ENCODE measurements around the gene F11. TPM values are rescaled to one million over a fixed set of nuclear protein-coding genes. Genes with fewer than 3 reads are reported as not detected.
"Not testable (repeated sequence)": the region's sequence is repeated elsewhere in the genome, so short reads cannot be mapped to it uniquely, and the experiment has no call there.

Gene F11
- total RNA-seq, 1 donor from 2014 or later: not detected

DNA sequence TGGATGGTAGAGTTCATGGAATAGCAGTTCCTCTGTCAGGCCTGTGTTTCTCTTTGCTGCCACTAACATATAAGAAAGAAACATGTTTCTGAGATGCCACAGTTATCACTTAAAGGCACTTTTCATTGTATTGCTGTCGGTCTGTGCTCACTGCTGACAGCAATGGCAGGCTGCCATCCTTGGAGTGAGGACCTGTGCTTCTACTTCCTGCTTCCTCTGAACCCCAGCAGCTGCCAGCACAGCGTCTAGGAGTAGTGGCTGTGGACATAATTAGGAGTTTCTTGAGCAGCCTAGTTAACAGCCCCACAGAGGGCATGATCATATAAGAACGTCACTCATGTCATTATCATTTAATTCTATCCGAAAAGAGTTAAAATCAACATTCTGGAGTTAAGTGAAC is 30.5 kb downstream of the F11 start:
- intact Hi-C loops (cut with micrococcal nuclease): no loop called here
- H3K4me1 Mint-ChIP-seq (ENCODE audit: low read depth): peaks cover 3% of the 10 kb centered on the region

DNA sequence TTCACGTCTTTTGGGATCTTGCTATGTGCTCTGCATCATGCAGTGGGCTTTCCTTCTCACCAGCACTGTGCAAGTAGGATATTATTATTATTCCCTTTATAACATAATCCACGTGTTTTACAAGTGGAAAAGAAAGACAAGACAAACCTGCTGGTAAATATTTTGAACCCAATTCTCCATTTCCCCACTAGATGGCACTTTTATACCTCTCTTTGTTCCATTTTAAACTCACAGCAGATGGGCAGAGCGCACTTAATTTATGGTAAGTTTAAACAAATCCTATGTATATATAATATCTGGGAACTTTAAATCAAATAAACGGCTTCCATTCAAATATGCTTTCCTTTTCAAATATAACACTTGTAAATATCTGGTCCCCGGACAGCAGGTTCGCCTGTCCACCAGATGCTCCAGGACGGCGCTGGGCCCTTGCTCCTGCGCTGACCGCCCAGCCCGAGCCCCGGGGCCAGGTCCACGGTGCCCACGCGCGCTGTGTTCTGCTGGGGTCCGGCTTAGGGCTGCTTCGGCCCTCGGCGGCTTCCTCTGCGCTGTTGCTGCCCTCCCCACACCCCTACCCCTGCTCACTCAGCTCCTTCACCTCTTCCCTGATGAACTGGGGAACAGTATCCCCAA is 31.1 kb downstream of the F11 start:
- Mint-ChIP-seq H3K9me3 (no peaks in the 10 kb centered on the region), H3K4me3 (ENCODE audit: low read depth) (no peak overlapping the region), H3K4me1 (ENCODE audit: low read depth) (peaks cover 3% of the 10 kb centered on the region), H3K36me3 (ENCODE audit: low read depth) (no peaks in the 10 kb centered on the region), H3K27ac (no peak overlapping the region), H3K27me3 (ENCODE audit: low read depth) (peaks cover 5% of the 10 kb centered on the region)
- DNase-seq (ENCODE audit: low spot score): no peak
- intact Hi-C loops (cut with micrococcal nuclease): no loop called here

More for the DNA sequence above, 30.5 kb downstream of the F11 start:
- peaks cover 5% of the 10 kb centered on the region for H3K27me3 Mint-ChIP-seq (ENCODE audit: low read depth)
- no peak overlapping the region for H3K4me3 Mint-ChIP-seq (ENCODE audit: low read depth)
- H3K36me3 Mint-ChIP-seq (ENCODE audit: low read depth): no peaks in the 10 kb centered on the region
- H3K27ac Mint-ChIP-seq: no peak overlapping the region
- DNase-seq (ENCODE audit: low spot score): no peak
- no peaks in the 10 kb centered on the region for H3K9me3 Mint-ChIP-seq

DNA sequence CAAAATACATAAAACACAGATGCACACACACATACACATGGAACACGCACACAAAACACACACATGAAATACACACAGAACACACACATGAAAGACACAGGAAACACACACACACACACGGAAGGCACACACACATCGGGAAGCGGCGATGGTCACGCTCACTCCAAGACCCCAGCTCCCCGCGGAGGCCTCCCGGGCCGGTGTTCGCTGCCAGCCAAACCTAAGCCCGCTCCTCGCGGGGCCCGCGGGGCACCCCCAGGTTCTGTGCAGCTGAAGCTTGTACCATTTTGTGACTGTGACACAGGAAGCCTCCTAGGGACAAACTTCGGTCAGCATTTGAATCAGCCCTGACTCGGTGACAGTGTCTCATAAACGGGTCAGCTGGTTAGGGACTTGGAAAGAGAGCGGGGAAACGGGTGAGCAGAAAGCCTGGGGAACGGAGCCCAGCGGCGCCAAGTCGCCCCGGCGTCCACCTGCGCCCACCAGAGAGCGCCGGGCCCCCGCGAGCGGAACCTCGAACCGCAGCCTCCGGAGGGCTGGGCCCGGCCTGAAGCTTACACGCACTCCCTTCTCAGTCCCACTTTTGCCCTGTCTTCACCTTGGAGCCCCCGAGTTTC is 32.1 kb downstream of the F11 start:
- Mint-ChIP-seq H3K9me3 (no peaks in the 10 kb centered on the region), H3K4me3 (ENCODE audit: low read depth) (no peak overlapping the region), H3K27ac (no peak overlapping the region), H3K27me3 (ENCODE audit: low read depth) (peaks cover 5% of the 10 kb centered on the region), H3K4me1 (ENCODE audit: low read depth) (peaks cover 3% of the 10 kb centered on the region), H3K36me3 (ENCODE audit: low read depth) (no peaks in the 10 kb centered on the region)
- intact Hi-C loops (cut with micrococcal nuclease): no loop called here
- no peak for DNase-seq (ENCODE audit: low spot score)

DNA sequence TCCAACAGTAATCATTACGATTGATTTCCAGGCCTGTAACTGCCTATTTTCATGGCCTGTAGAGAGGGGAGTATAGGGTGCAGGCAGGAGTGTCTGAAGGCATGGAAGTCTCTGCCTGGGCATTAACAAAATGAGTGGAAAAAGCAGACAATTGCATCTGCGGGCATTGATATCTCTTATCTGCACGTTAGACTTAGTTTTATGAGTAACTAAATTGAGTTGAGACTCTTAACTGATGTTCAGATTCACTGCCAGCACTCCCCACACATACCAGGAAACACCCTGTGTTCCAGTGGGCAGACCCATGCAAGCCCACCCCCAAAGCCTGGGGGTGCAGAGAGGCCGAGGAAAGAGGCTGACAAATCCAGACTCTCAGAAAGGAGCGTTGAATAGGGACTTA is 33.3 kb downstream of the F11 start:
- Mint-ChIP-seq H3K27ac (no peak overlapping the region), H3K27me3 (ENCODE audit: low read depth) (peaks cover 5% of the 10 kb centered on the region), H3K9me3 (no peaks in the 10 kb centered on the region), H3K36me3 (ENCODE audit: low read depth) (no peaks in the 10 kb centered on the region), H3K4me3 (ENCODE audit: low read depth) (no peak overlapping the region), H3K4me1 (ENCODE audit: low read depth) (peaks cover 3% of the 10 kb centered on the region)
- DNase-seq (ENCODE audit: low spot score): no peak
- intact Hi-C loops (cut with micrococcal nuclease): no loop called here

DNA sequence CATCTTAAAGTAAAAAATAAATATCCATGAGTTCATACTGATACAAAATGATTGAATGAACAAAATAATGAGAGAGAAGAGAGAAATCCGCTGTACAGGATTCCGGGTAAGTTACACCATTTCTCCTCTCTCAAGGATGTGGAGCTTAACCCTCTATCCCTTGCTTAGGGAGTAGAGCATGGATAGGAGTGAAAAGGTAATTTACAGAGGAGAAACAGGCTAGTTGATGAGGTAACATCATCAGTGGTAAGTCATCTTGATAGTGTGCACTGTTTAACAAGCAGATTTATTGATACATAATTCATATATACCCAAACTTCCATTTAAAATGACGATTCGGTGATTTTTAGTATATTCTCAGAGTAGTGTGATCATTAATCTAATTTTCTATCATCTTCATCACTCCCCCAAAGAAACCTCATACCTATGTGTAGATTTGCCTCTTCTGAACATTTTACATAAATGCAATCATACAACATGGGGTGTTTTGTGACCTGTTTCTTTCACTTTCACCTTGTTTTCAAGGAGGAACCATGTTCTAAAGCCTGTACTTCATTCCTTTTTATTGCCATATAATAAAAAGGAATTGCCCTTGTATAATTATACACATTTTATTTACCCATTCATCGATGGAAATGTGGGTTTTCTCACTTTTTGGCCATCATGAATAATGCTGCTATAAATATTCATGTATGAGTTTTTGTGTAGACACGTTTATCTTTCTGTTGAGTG is 34.8 kb downstream of the F11 start:
- no peak overlapping the region for H3K4me3 Mint-ChIP-seq (ENCODE audit: low read depth)
- no peak for DNase-seq (ENCODE audit: low spot score)
- peaks cover 3% of the 10 kb centered on the region for H3K4me1 Mint-ChIP-seq (ENCODE audit: low read depth)
- H3K9me3 Mint-ChIP-seq: no peaks in the 10 kb centered on the region
- peaks cover 5% of the 10 kb centered on the region for H3K27me3 Mint-ChIP-seq (ENCODE audit: low read depth)
- intact Hi-C loops (cut with micrococcal nuclease): no loop called here
- H3K27ac Mint-ChIP-seq: no peak overlapping the region
- H3K36me3 Mint-ChIP-seq (ENCODE audit: low read depth): no peaks in the 10 kb centered on the region

DNA sequence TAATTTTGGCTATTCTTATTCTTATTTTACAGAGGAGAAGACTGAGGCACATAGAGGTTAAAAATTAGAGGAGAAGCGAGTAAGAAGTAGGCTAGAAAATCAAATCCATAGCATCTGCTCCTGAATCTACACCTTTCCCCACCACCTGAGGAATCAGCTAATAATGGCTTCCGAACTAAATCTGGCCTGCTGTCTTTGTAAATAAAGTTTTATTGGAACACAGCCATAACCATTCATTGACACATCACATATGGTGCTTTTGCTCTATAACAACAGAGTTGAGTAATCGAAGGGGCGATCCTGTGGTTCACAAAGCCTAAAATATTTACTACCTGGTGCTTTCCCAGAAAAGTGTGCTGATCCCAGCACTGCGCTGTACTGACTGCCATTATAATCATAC is 38.2 kb downstream of the F11 start:
- no peaks in the 10 kb centered on the region for H3K27me3 Mint-ChIP-seq (ENCODE audit: low read depth)
- intact Hi-C loops (cut with micrococcal nuclease): no loop called here
- no peak overlapping the region for H3K27ac Mint-ChIP-seq

DNA sequence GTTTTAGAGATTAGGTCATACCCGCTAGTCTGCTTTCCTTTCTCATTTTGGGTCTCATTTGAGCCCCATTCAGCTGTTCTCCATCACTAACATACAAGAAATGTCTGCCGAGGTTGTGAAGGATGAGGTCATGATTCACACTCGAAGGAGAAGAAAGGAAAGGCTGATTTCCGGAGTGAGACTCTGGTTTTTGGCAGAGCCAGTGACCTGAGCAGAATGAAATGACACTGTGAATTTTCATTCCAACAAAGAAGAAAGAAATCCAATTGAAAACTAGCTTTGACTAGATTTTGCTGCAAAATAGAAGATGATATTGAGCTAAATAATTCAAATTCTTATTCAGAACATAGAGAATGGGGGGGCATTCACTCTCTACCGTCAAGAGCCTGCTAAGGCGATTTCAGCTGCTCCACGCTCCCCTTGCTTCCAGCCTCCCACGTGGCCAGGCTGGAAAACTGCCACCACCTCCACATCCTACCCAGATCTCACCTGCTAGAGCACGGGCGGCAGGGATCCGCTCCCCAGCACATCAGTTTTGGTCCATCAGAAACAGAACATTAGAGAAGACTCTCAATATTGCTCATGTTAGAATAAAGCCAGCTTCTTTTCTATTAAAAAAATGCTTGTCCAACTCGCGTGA is 39.0 kb downstream of the F11 start:
- DNase-seq (ENCODE audit: low spot score): no peak
- H3K4me1 Mint-ChIP-seq (ENCODE audit: low read depth): no peaks in the 10 kb centered on the region
- H3K27me3 Mint-ChIP-seq (ENCODE audit: low read depth): no peaks in the 10 kb centered on the region
- no peaks in the 10 kb centered on the region for H3K9me3 Mint-ChIP-seq
- intact Hi-C loops (cut with micrococcal nuclease): no loop called here
- H3K36me3 Mint-ChIP-seq (ENCODE audit: low read depth): no peaks in the 10 kb centered on the region
- H3K27ac Mint-ChIP-seq: no peak overlapping the region
- H3K4me3 Mint-ChIP-seq (ENCODE audit: low read depth): no peak overlapping the region

More for the DNA sequence above, 38.2 kb downstream of the F11 start:
- H3K4me1 Mint-ChIP-seq (ENCODE audit: low read depth): no peaks in the 10 kb centered on the region
- DNase-seq (ENCODE audit: low spot score): no peak
- H3K9me3 Mint-ChIP-seq: no peaks in the 10 kb centered on the region
- H3K4me3 Mint-ChIP-seq (ENCODE audit: low read depth): no peak overlapping the region
- no peaks in the 10 kb centered on the region for H3K36me3 Mint-ChIP-seq (ENCODE audit: low read depth)

DNA sequence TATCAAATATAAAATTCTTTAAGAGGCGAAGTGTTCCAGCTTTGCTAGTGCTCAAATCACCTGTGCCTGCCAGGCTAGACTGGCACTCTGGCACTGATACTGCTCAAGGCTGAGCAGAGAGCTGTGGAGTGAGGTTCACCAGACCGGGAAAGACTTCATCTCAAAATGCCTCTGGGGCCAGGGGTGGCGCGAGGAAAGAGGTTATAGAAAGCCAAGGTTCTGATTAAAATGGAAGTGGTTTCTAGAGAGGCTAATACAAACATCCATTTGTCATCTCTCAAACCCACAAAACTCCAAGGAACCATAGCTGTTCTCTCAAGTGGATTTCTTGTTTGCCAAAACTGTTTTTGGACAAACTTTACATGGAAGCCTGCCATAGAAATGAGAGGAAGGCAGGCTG is 41.5 kb downstream of the F11 start:
- DNase-seq (ENCODE audit: low spot score): no peak
- intact Hi-C loops (cut with micrococcal nuclease): no loop called here
- no peak overlapping the region for H3K4me3 Mint-ChIP-seq (ENCODE audit: low read depth)
- no peaks in the 10 kb centered on the region for H3K36me3 Mint-ChIP-seq (ENCODE audit: low read depth)
- no peaks in the 10 kb centered on the region for H3K4me1 Mint-ChIP-seq (ENCODE audit: low read depth)
- no peak overlapping the region for H3K27ac Mint-ChIP-seq
- no peaks in the 10 kb centered on the region for H3K9me3 Mint-ChIP-seq
- no peaks in the 10 kb centered on the region for H3K27me3 Mint-ChIP-seq (ENCODE audit: low read depth)

DNA sequence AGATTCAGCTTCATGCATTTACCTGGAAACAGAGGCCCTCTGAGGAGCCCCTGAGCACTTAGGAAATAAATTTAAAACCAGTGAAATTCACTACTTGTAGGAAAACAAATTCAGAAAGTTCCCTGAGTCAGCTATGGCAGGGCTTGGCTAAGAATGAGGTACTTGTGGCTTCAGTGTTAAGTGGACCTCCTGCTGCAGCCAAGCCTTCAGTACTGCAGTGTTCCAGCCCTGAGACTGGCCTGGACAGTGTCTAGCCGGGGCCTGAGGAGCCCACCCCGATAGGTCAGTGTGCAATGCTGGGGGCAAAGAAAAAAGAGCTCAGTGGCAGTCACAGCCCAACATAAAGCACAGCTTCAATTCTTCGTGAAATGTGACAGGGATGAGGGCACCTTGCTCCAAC is 41.9 kb downstream of the F11 start:
- no peak for DNase-seq (ENCODE audit: low spot score)
- Mint-ChIP-seq H3K4me3 (ENCODE audit: low read depth) (no peak overlapping the region), H3K27me3 (ENCODE audit: low read depth) (no peaks in the 10 kb centered on the region), H3K4me1 (ENCODE audit: low read depth) (no peaks in the 10 kb centered on the region), H3K9me3 (no peaks in the 10 kb centered on the region), H3K27ac (no peak overlapping the region), H3K36me3 (ENCODE audit: low read depth) (no peaks in the 10 kb centered on the region)
- intact Hi-C loops (cut with micrococcal nuclease): no loop called here

DNA sequence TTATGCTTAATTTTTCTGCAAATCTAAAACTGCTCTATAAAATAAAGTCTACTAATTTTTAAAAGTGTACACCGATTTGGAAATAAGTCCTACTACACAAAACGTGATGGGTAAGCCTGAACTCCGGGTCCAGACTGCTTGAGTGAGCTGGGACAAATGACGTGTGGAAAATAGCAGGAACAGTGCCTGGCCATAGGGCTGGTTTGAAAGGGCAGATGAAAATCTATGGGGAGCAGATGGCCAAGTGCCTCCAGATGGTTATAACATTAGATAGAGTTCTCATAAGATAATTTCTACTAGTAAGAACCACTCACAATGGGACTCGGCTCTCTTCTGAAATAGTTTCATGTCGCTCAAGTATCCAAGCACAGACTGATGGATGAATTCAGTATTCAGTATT is 52.5 kb downstream of the F11 start:
- Mint-ChIP-seq H3K4me3 (ENCODE audit: low read depth) (no peak overlapping the region), H3K4me1 (ENCODE audit: low read depth) (no peaks in the 10 kb centered on the region), H3K9me3 (no peaks in the 10 kb centered on the region), H3K36me3 (ENCODE audit: low read depth) (no peaks in the 10 kb centered on the region), H3K27me3 (ENCODE audit: low read depth) (no peaks in the 10 kb centered on the region), H3K27ac (no peak overlapping the region)
- intact Hi-C loops (cut with micrococcal nuclease): no loop called here
- no peak for DNase-seq (ENCODE audit: low spot score)

DNA sequence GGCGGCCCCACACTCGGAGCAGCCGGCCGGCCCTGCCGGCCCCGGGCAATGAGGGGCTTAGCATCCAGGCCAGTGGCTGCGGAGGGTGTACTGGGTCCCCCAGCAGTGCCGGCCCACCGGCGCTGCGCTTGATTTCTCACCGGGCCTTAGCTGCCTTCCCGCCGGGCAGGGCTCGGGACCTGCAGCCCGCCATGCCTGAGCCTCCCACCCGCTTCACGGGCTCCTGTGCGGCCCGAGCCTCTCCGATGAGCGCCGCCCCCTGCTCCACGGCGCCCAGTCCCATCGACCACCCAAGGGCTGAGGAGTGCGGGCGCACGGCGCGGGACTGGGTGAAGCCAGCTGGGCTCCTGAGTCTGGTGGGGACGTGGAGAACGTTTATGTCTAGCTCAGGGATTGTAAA is 58.7 kb downstream of the F11 start:
- H3K4me1 Mint-ChIP-seq (ENCODE audit: low read depth); H3K27me3 Mint-ChIP-seq (ENCODE audit: low read depth); DNase-seq (ENCODE audit: low spot score); H3K9me3 Mint-ChIP-seq; H3K4me3 Mint-ChIP-seq (ENCODE audit: low read depth); H3K27ac Mint-ChIP-seq; intact Hi-C loops (cut with micrococcal nuclease); H3K36me3 Mint-ChIP-seq (ENCODE audit: low read depth): not testable (repeated sequence)

DNA sequence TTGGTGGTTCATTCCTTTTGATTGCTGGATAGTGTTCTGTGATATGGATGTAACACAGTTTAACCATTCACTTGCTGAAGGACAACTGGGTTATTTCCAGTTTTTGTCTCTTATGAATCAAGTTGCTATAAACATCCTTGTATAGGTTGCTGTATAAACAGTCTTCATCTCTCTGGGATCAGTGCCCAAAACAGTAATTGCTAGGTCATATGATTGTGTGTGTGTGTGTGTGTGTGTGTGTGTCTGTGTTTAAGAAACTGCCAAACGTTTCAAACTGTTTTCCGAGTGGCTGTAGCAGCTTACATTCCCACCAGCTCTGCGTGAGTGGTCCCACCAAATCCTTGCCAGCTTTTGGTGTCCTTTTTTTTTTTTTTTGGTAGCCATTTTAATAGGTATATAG is 60.4 kb downstream of the F11 start:
- Mint-ChIP-seq H3K4me1 (ENCODE audit: low read depth) (no peaks in the 10 kb centered on the region), H3K27me3 (ENCODE audit: low read depth) (no peaks in the 10 kb centered on the region), H3K27ac (no peak overlapping the region), H3K4me3 (ENCODE audit: low read depth) (no peak overlapping the region), H3K9me3 (peaks cover 6% of the 10 kb centered on the region), H3K36me3 (ENCODE audit: low read depth) (no peaks in the 10 kb centered on the region)
- intact Hi-C loops (cut with micrococcal nuclease): no loop called here
- no peak for DNase-seq (ENCODE audit: low spot score)

DNA sequence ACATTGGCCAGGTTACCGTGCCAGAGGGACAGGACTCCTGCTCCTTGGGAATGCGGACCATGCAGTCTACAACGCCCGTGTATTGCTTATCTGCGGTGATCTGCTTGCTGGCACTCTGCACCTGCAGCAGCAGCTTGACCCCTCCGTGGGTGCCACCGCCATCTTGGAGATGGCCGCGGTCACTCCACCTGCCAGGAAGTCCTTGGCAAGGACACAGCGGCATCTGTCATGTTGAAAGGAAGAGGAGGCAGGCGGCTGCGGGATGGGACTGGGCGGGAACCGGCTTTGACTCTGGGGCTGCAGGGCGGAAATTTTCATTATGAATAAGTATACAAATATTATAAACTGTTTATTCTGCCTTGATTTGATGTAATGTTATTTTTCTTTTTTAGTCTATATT is 63.4 kb downstream of the F11 start:
- intact Hi-C loops (cut with micrococcal nuclease): no loop called here
- Mint-ChIP-seq H3K4me3 (ENCODE audit: low read depth) (no peak overlapping the region), H3K4me1 (ENCODE audit: low read depth) (no peaks in the 10 kb centered on the region), H3K9me3 (peaks cover 21% of the 10 kb centered on the region), H3K27me3 (ENCODE audit: low read depth) (no peaks in the 10 kb centered on the region), H3K27ac (no peak overlapping the region), H3K36me3 (ENCODE audit: low read depth) (no peaks in the 10 kb centered on the region)
- DNase-seq (ENCODE audit: low spot score): no peak
